Occipital lobe (tissue), 2 donors: Measurements from ENCODE around the gene ERCC4. TPM values are rescaled to one million over a fixed set of nuclear protein-coding genes. Genes with fewer than 3 reads are reported as not detected.
"Not testable (repeated sequence)": the region's sequence is repeated elsewhere in the genome, so short reads cannot be mapped to it uniquely, and the experiment has no call there.

Experiments used
- DNase-seq: peaks from one replicate; lab custom pipeline; 2025; lab: John Stamatoyannopoulos, UW
- total RNA-seq: library from RNA; depleted of rRNA; stranded (reverse); fragments of >200 nt; gene quantifications from one replicate; pipeline ENCODE4 v1.2.3, GENCODE V29; 2014

Gene ERCC4
- total RNA-seq: 15.4 TPM

- DNase-seq: peak; percentile 97
Observed at GRCh38 chr16:13919683-13920509, at the start of gene ERCC4. ERCC4 (plus strand) TSS chr16:13920154; CDS start chr16:13920166, 12 bp downstream.

GRCh38 chr16:13873835-13874438 is 46.0 kb upstream of the ERCC4 start:
- DNase-seq: no peak

GRCh38 chr16:13875614-13876284 is 44.2 kb upstream of the ERCC4 start:
- no peak for DNase-seq

- no peak for DNase-seq
Observed at GRCh38 chr16:13883276-13883675, 36.7 kb upstream of the ERCC4 start.

- DNase-seq: no peak
Observed at GRCh38 chr16:13883881-13884280, 36.1 kb upstream of the ERCC4 start.

- DNase-seq: no peak
Observed at GRCh38 chr16:13885700-13886099, 34.3 kb upstream of the ERCC4 start.

- no peak for DNase-seq
Observed at GRCh38 chr16:13886608-13887007, 33.3 kb upstream of the ERCC4 start.

GRCh38 chr16:13889323-13889722 is 30.6 kb upstream of the ERCC4 start:
- DNase-seq: not testable (repeated sequence)

- no peak for DNase-seq
Observed at GRCh38 chr16:13892301-13892700, 27.7 kb upstream of the ERCC4 start.

GRCh38 chr16:13895516-13895915 is 24.4 kb upstream of the ERCC4 start:
- DNase-seq: no peak

- DNase-seq: no peak
Observed at GRCh38 chr16:13896543-13897182, 23.3 kb upstream of the ERCC4 start.

- DNase-seq: no peak
Observed at GRCh38 chr16:13897806-13898205, 22.1 kb upstream of the ERCC4 start.

- DNase-seq: no peak
Observed at GRCh38 chr16:13898233-13898632, 21.7 kb upstream of the ERCC4 start.

- no peak for DNase-seq
Observed at GRCh38 chr16:13902052-13902451, 17.9 kb upstream of the ERCC4 start.

GRCh38 chr16:13902677-13903076 is 17.3 kb upstream of the ERCC4 start:
- no peak for DNase-seq

- DNase-seq: no peak
Observed at GRCh38 chr16:13904179-13904691, 15.7 kb upstream of the ERCC4 start.

- not testable (repeated sequence) for DNase-seq
Observed at GRCh38 chr16:13904822-13905221, 15.1 kb upstream of the ERCC4 start.

GRCh38 chr16:13906168-13907089 is 13.5 kb upstream of the ERCC4 start:
- no peak for DNase-seq

GRCh38 chr16:13907431-13907830 is 12.5 kb upstream of the ERCC4 start:
- DNase-seq: no peak

- DNase-seq: no peak
Observed at GRCh38 chr16:13909069-13909468, 10.9 kb upstream of the ERCC4 start.

- no peak for DNase-seq
Observed at GRCh38 chr16:13909872-13910303, 10.1 kb upstream of the ERCC4 start.
